IMR-90 (cell line): Measurements from ENCODE around the gene A3GALT2. TPM values are rescaled to one million over a fixed set of nuclear protein-coding genes. Genes with fewer than 3 reads are reported as not detected.

Source experiments
- ATAC-seq: fragments of 200-7000 bp; cut with Tn5 transposase; 2 replicates; pipeline ENCODE4 v1.9.1; 2020; ENCODE audit warnings: low read depth, mild to moderate bottlenecking, moderate library complexity
- BruUV-seq: library from RNA; stranded (reverse); fragments of 400-500 nt; replicated peaks from 2 replicates; lab custom pipeline; 2021; lab: Mats Ljungman, UMichigan
- CTCF ChIA-PET: fragments of 300-600 bp; formaldehyde crosslinking; extraction: SDS; loops from one replicate; lab custom pipeline; 2021; ENCODE audit warnings: antibody characterized with exemption; lab: Yijun Ruan, JAX
- POLR2A ChIA-PET: fragments of 300-600 bp; sonication (Branson Sonifier 250); formaldehyde crosslinking; loops from one replicate; lab custom pipeline; 2022; ENCODE audit warnings: antibody characterized with exemption; ENCODE audit not compliant: unreplicated experiment; lab: Charles Lee
- DNase-seq: peaks from one replicate; pipeline ENCODE4 v3.0.0; 2013
- H2AFZ ChIP-seq: replicated peaks from 2 replicates; pipeline ENCODE3; 2013; ENCODE audit warnings: low read length, mild to moderate bottlenecking; ENCODE audit not compliant: poor library complexity
- H2AK5ac ChIP-seq: 2 replicates; pipeline ENCODE4 v1.6.1; 2013; ENCODE audit warnings: low read depth, low read length, inconsistent platforms
- H2AK9ac ChIP-seq: replicated peaks from 2 replicates; pipeline ENCODE3; 2013; ENCODE audit warnings: mild to moderate bottlenecking, low read depth, low read length, moderate library complexity; ENCODE audit not compliant: poor library complexity
- H2BK120ac ChIP-seq: 2 replicates; pipeline ENCODE4 v1.6.1; 2013; ENCODE audit warnings: low read depth, low read length, inconsistent platforms
- H2BK15ac ChIP-seq: 3 replicates; pipeline ENCODE4 v1.6.1; 2013; ENCODE audit warnings: low read depth, low read length, inconsistent platforms
- H2BK20ac ChIP-seq: 2 replicates; pipeline ENCODE4 v1.6.1; 2013; ENCODE audit warnings: low read depth, mild to moderate bottlenecking, inconsistent platforms, low read length, moderate library complexity
- H2BK5ac ChIP-seq: 2 replicates; pipeline ENCODE4 v1.6.1; 2013; ENCODE audit warnings: mild to moderate bottlenecking, low read depth, low read length, inconsistent platforms; ENCODE audit not compliant: poor library complexity, severe bottlenecking
- H3K14ac ChIP-seq: replicated peaks from 2 replicates; pipeline ENCODE4 v1.6.1; 2013; ENCODE audit warnings: low read depth, low read length, inconsistent platforms
- H3K18ac ChIP-seq: 2 replicates; pipeline ENCODE4 v1.6.1; 2013; ENCODE audit warnings: low read depth, low read length, control low read depth
- H3K23ac ChIP-seq: 2 replicates; pipeline ENCODE4 v1.6.1; 2013; ENCODE audit warnings: low read depth, low read length, inconsistent platforms
- H3K27ac ChIP-seq: 2 replicates; pipeline ENCODE4 v1.5.1; 2013; ENCODE audit warnings: mild to moderate bottlenecking, control low read depth, low read length; ENCODE audit not compliant: insufficient read depth
- H3K27me3 ChIP-seq: 2 replicates; pipeline ENCODE4 v1.6.1; 2013; ENCODE audit warnings: low read length; ENCODE audit not compliant: control insufficient read depth, insufficient read depth
- H3K36me3 ChIP-seq: 2 replicates; pipeline ENCODE4 v1.6.1; 2013; ENCODE audit warnings: low read length, mixed read lengths; ENCODE audit not compliant: control insufficient read depth, insufficient read depth
- H3K4ac ChIP-seq: 2 replicates; pipeline ENCODE4 v1.6.1; 2013; ENCODE audit warnings: low read depth, low read length, inconsistent platforms
- H3K4me1 ChIP-seq: 2 replicates; pipeline ENCODE4 v1.6.1; 2013; ENCODE audit warnings: low read length, mixed read lengths; ENCODE audit not compliant: control insufficient read depth, insufficient read depth
- H3K4me2 ChIP-seq: 2 replicates; pipeline ENCODE4 v1.6.1; 2013; ENCODE audit warnings: low read depth, mild to moderate bottlenecking, control low read depth, low read length, moderate library complexity
- H3K4me3 ChIP-seq: 2 replicates; pipeline ENCODE4 v1.5.1; 2013; ENCODE audit warnings: low read depth, mild to moderate bottlenecking, control low read depth, low read length, moderate library complexity; ENCODE audit not compliant: insufficient read depth
- H3K56ac ChIP-seq: 2 replicates; pipeline ENCODE4 v1.6.1; 2013; ENCODE audit warnings: low read length, inconsistent platforms; ENCODE audit not compliant: insufficient read depth; ENCODE audit errors: extremely low read depth
- H3K79me1 ChIP-seq, 2 experiments: 2 replicates each; pipeline ENCODE4 v1.6.1; 2013; ENCODE audit warnings: low read length in 2 of 2, inconsistent platforms in 1 of 2, low read depth in 1 of 2
- H3K9ac ChIP-seq: 2 replicates; pipeline ENCODE4 v1.6.1; 2013; ENCODE audit warnings: low read depth, low read length, control low read depth
- H3K9me1 ChIP-seq: 2 replicates; pipeline ENCODE4 v1.6.1; 2013; ENCODE audit warnings: low read length, inconsistent platforms; ENCODE audit not compliant: insufficient read depth
- H3K9me3 ChIP-seq: 2 replicates; pipeline ENCODE4 v1.6.1; 2013; ENCODE audit warnings: low read length; ENCODE audit not compliant: control insufficient read depth, insufficient read depth
- H4K20me1 ChIP-seq: 2 replicates; pipeline ENCODE4 v1.6.1; 2013; ENCODE audit warnings: low read length, inconsistent platforms; ENCODE audit not compliant: insufficient read depth
- H4K5ac ChIP-seq: 2 replicates; pipeline ENCODE4 v1.6.1; 2013; ENCODE audit warnings: mild to moderate bottlenecking, low read depth, low read length, control low read depth
- H4K8ac ChIP-seq, 2 experiments: 2 replicates each; pipeline ENCODE4 v1.6.1; 2013; ENCODE audit warnings: low read depth in 2 of 2, low read length in 2 of 2, control low read depth in 1 of 2, inconsistent platforms in 1 of 2
- H4K91ac ChIP-seq: 2 replicates; pipeline ENCODE4 v1.6.1; 2013; ENCODE audit warnings: low read depth, low read length, inconsistent platforms; ENCODE audit not compliant: insufficient read depth
- BHLHE40 ChIP-seq: fragments of 150-350 bp; IDR thresholded peaks from 2 replicates; pipeline ENCODE4 v1.6.1; 2016; ENCODE audit warnings: mild to moderate bottlenecking, low read depth, low read length
- CHD1 ChIP-seq: IDR thresholded peaks from 2 replicates; pipeline ENCODE4 v1.6.1; 2012; ENCODE audit warnings: low read depth, low read length, improper control_type of control experiment
- FOS ChIP-seq: fragments of 150-350 bp; IDR thresholded peaks from 2 replicates; pipeline ENCODE4 v1.6.1; 2016; ENCODE audit warnings: low read depth, low read length
- MAZ ChIP-seq: IDR thresholded peaks from 2 replicates; pipeline ENCODE4 v1.6.1; 2012; ENCODE audit warnings: low read depth, mild to moderate bottlenecking, low read length, improper control_type of control experiment, moderate library complexity, borderline replicate concordance
- MXI1 ChIP-seq: IDR thresholded peaks from 2 replicates; pipeline ENCODE4 v1.6.1; 2012; ENCODE audit warnings: low read depth, mild to moderate bottlenecking, low read length, moderate library complexity, borderline replicate concordance
- RCOR1 ChIP-seq: IDR thresholded peaks from 2 replicates; pipeline ENCODE4 v1.6.1; 2012; ENCODE audit warnings: mild to moderate bottlenecking, low read length, improper control_type of control experiment; ENCODE audit not compliant: insufficient replicate concordance
- RFX5 ChIP-seq: IDR thresholded peaks from 2 replicates; pipeline ENCODE4 v1.8.0; 2012; ENCODE audit warnings: low read depth, mild to moderate bottlenecking, low read length, moderate library complexity
- SMC3 ChIP-seq: fragments of 150-350 bp; IDR thresholded peaks from 2 replicates; pipeline ENCODE4 v1.6.1; 2016; ENCODE audit warnings: low read depth, mild to moderate bottlenecking, antibody characterized with exemption, low read length, moderate library complexity
- WGBS, 2 experiments: methylation state at CpG; one replicate each; pipeline versions ENCODE4 v1.1.5 to v1.1.7; 2013; ENCODE audit warnings: missing lambda C conversion rate in 2 of 2; ENCODE audit not compliant: insufficient read length in 1 of 2; ENCODE audit errors: extremely low coverage in 2 of 2; 5-methylcytosine and 5-hydroxymethylcytosine counted together
- dilution Hi-C: fragments of 300-500 bp; cut with HindIII; formaldehyde crosslinking; loops from one replicate; pipeline ENCODE4 v1.14.3; 2018; ENCODE audit warnings: low sequenced_read_pairs; ENCODE audit not compliant: unreplicated experiment
- in situ Hi-C: fragments of 300-500 bp; cut with MboI; formaldehyde crosslinking; loops from 3 replicates; pipeline ENCODE4 v1.14.3; 2019; ENCODE audit warnings: low sequenced_read_pairs, inconsistent platforms, mixed read lengths
- intact Hi-C: fragments of 100-400 bp; cut with micrococcal nuclease; formaldehyde crosslinking; loops from 2 replicates; pipeline ENCODE4 v1.10.0; 2022
- polyA plus RNA-seq, 3 experiments: library from polyadenylated mRNA; depleted of rRNA; stranded (reverse); fragments of >200 nt; gene quantifications; 2 replicates each; pipeline ENCODE4 v1.2.3, GENCODE V29; 2012; ENCODE audit warnings: low replicate concordance in 1 of 3
- total RNA-seq: library from RNA; depleted of rRNA; stranded (reverse); fragments of >200 nt; gene quantifications from 2 replicates; pipeline ENCODE4 v1.2.3, GENCODE V29; 2012
- TF ChIP-seq, protein P1 (sequence below): fragments of 150-350 bp; IDR thresholded peaks from 2 replicates; pipeline ENCODE4 v1.6.1; 2016; ENCODE audit warnings: low read depth, mild to moderate bottlenecking, low read length, moderate library complexity, borderline replicate concordance

The A3GALT2 gene
- total and polyA plus RNA-seq, 2 of the 4 experiments (the other 2 are of a cell fraction) = not detected

GRCh38 chr1:33322109-33322508, 1.2 kb upstream of the A3GALT2 start:
- Histone ChIP-seq H2AK9ac (no peak overlapping the region), H2BK20ac (no peak overlapping the region), H4K8ac (no peak overlapping the region), H3K79me1 (peaks cover 24 to 39% of the 10 kb centered on the region in 2 experiments), H4K91ac (no peak overlapping the region), H3K36me3 (peaks cover 52% of the 10 kb centered on the region), H3K56ac (no peak overlapping the region), H3K4me3 (no peak overlapping the region), H3K23ac (no peak overlapping the region), H3K4ac (no peak overlapping the region), H2BK15ac (no peak overlapping the region), H2BK5ac (no peak overlapping the region), H3K27me3 (no peaks in the 10 kb centered on the region), H2AK5ac (no peak overlapping the region), H3K14ac (no peak overlapping the region), H2BK120ac (no peak overlapping the region), H3K18ac (no peak overlapping the region), H3K4me2 (no peak overlapping the region), H3K27ac (no peak overlapping the region), H3K9ac (no peak overlapping the region), H2AFZ (no peak overlapping the region), H3K9me3 (no peaks in the 10 kb centered on the region), H4K20me1 (peaks cover 46% of the 10 kb centered on the region), H3K9me1 (0 out of 2 replicates have a peak, but pooled peaks cover 6% of the 10 kb centered on the region), H4K5ac (no peak overlapping the region), H3K4me1 (peaks cover 5% of the 10 kb centered on the region)
- WGBS, 2 experiments = no CpG with 5 or more reads among the region's 6 CpGs
- no peak for ATAC-seq
- no TSS peak for BruUV-seq
- ChIA-PET POLR2A (no interaction called here), CTCF (no interaction called here)
- intact Hi-C loops = no loop called here
- dilution Hi-C loops = no loop called here
- in situ Hi-C loops = no loop called here
- TF ChIP-seq RFX5 (no peak), BHLHE40 (no peak), MAZ (no peak), CHD1 (no peak), FOS (no peak), MXI1 (no peak), RCOR1 (no peak), SMC3 (no peak)
- TF ChIP-seq, protein P1, sequence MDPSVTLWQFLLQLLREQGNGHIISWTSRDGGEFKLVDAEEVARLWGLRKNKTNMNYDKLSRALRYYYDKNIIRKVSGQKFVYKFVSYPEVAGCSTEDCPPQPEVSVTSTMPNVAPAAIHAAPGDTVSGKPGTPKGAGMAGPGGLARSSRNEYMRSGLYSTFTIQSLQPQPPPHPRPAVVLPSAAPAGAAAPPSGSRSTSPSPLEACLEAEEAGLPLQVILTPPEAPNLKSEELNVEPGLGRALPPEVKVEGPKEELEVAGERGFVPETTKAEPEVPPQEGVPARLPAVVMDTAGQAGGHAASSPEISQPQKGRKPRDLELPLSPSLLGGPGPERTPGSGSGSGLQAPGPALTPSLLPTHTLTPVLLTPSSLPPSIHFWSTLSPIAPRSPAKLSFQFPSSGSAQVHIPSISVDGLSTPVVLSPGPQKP = no peak
- DNase-seq = no peak
